SK-N-SH (cell line): ENCODE data around the gene ESRRA. TPM values are rescaled to one million over a fixed set of nuclear protein-coding genes. Genes with fewer than 3 reads are reported as not detected.

Source experiments
- CTCF ChIA-PET: fragments of 300-600, 350-600 bp; formaldehyde crosslinking; extraction: SDS; loops from one replicate; lab custom pipeline; 2021; lab: Yijun Ruan, JAX
- POLR2A ChIA-PET: fragments of 350-600 bp; sonication (Branson Sonifier 250); formaldehyde crosslinking; extraction: SDS; loops from one replicate; lab custom pipeline; 2020; ENCODE audit warnings: antibody characterized with exemption, inconsistent platforms; lab: Yijun Ruan, JAX
- DNase-seq: peaks from one replicate; pipeline ENCODE4 v3.0.0; 2012
- H2AFZ ChIP-seq: fragments of 200-600 bp; sonication (generic); 2 replicates; pipeline ENCODE4 v1.8.1; 2016; ENCODE audit warnings: antibody characterized with exemption, mild to moderate bottlenecking, low read depth
- H3F3A ChIP-seq: fragments of 200-600 bp; sonication (generic); replicated peaks from 2 replicates; pipeline ENCODE3; 2016; ENCODE audit warnings: antibody characterized with exemption, mild to moderate bottlenecking; ENCODE audit not compliant: insufficient read depth
- H3K27ac ChIP-seq, 2 experiments: fragments of 200-500 bp in 1 of 2; fragments of 200-600 bp in 1 of 2; sonication (Bioruptor generic) in 1 of 2; sonication (generic), shearing (Covaris generic) in 1 of 2; 2 replicates each; pipeline versions ENCODE4 v1.5.1 to v1.6.1; 2014 to 2016; ENCODE audit warnings: low read depth in 2 of 2, inconsistent platforms in 1 of 2, low read length in 1 of 2, mild to moderate bottlenecking in 1 of 2, mixed read lengths in 1 of 2
- H3K27me3 ChIP-seq: fragments of 200-600 bp; sonication (generic), shearing (Covaris generic); 2 replicates; pipeline ENCODE4 v1.6.1; 2016; ENCODE audit warnings: mixed run types; ENCODE audit not compliant: insufficient read depth
- H3K36me3 ChIP-seq, 2 experiments: fragments of 200-500 bp in 1 of 2; fragments of 200-600 bp in 1 of 2; sonication (Bioruptor generic) in 1 of 2; sonication (generic) in 1 of 2; replicated peaks in 1 of 2; 2 replicates each; pipeline versions ENCODE3 to v1.5.1; 2014 to 2016; ENCODE audit warnings: low read length in 1 of 2, mild to moderate bottlenecking in 1 of 2; ENCODE audit not compliant: insufficient read depth in 2 of 2, control insufficient read depth in 1 of 2
- H3K4me1 ChIP-seq, 2 experiments: fragments of 200-500 bp in 1 of 2; fragments of 200-600 bp in 1 of 2; sonication (Bioruptor generic) in 1 of 2; sonication (generic), shearing (Covaris generic) in 1 of 2; 2 replicates each; pipeline versions ENCODE4 v1.5.1 to v1.6.1; 2014 to 2016; ENCODE audit warnings: low read depth in 1 of 2, low read length in 1 of 2, mixed run types in 1 of 2; ENCODE audit not compliant: insufficient read depth in 2 of 2, control insufficient read depth in 1 of 2
- H3K4me2 ChIP-seq: fragments of 200-600 bp; sonication (generic), shearing (Covaris generic); 2 replicates; pipeline ENCODE4 v1.6.1; 2017; ENCODE audit warnings: mixed run types
- H3K4me3 ChIP-seq, 2 experiments: fragments of 200-500 bp in 1 of 2; fragments of 200-600 bp in 1 of 2; sonication (Bioruptor generic) in 1 of 2; sonication (generic), shearing (Covaris generic) in 1 of 2; 2 replicates each; pipeline versions ENCODE4 v1.5.1 to v1.8.1; 2014 to 2016; ENCODE audit warnings: low read depth in 2 of 2, inconsistent platforms in 1 of 2, low read length in 1 of 2, mild to moderate bottlenecking in 1 of 2, mixed read lengths in 1 of 2, moderate library complexity in 1 of 2
- H3K79me2 ChIP-seq: fragments of 200-600 bp; sonication (generic); 2 replicates; pipeline ENCODE4 v1.8.1; 2017; ENCODE audit warnings: mild to moderate bottlenecking; ENCODE audit not compliant: insufficient read depth
- H3K9ac ChIP-seq: fragments of 200-600 bp; sonication (generic); 2 replicates; pipeline ENCODE4 v1.6.1; 2017; ENCODE audit warnings: mixed run types
- H3K9me2 ChIP-seq: fragments of 200-600 bp; sonication (generic); 2 replicates; pipeline ENCODE4 v1.6.1; 2017; ENCODE audit warnings: mixed run types
- H3K9me3 ChIP-seq: fragments of 200-600 bp; sonication (generic); 2 replicates; pipeline ENCODE4 v1.6.1; 2017; ENCODE audit warnings: mixed run types, mild to moderate bottlenecking, moderate library complexity
- H4K20me1 ChIP-seq: fragments of 200-600 bp; sonication (generic); 2 replicates; pipeline ENCODE4 v1.6.1; 2017; ENCODE audit warnings: mild to moderate bottlenecking, mixed run types; ENCODE audit not compliant: insufficient read depth
- CTCF ChIP-seq: fragments of 200-600 bp; sonication (generic); IDR thresholded peaks from 2 replicates; pipeline ENCODE4 v1.6.1; 2017; ENCODE audit warnings: antibody characterized with exemption, mild to moderate bottlenecking, moderate library complexity
- ELF1 ChIP-seq: IDR thresholded peaks from 2 replicates; pipeline ENCODE4 v1.4.0; 2012
- EZH2phosphoT487 ChIP-seq: fragments of 200-600 bp; sonication (generic); IDR thresholded peaks from 2 replicates; pipeline ENCODE4 v1.6.1; 2017; ENCODE audit warnings: low read depth, mixed run types, mild to moderate bottlenecking, antibody characterized with exemption, moderate library complexity, borderline replicate concordance
- MEF2A ChIP-seq: IDR thresholded peaks from 2 replicates; pipeline ENCODE4 v1.4.0; 2012; ENCODE audit warnings: low read depth, borderline replicate concordance
- NFIC ChIP-seq: IDR thresholded peaks from 2 replicates; pipeline ENCODE4 v1.4.0; 2012; ENCODE audit warnings: borderline replicate concordance
- TCF12 ChIP-seq: IDR thresholded peaks from 2 replicates; pipeline ENCODE4 v1.4.0; 2012
- TEAD4 ChIP-seq: IDR thresholded peaks from 2 replicates; pipeline ENCODE4 v1.4.0; 2012; ENCODE audit warnings: mild to moderate bottlenecking, borderline replicate concordance; ENCODE audit not compliant: insufficient read depth
- USF2 ChIP-seq: fragments of 150-350 bp; IDR thresholded peaks from 2 replicates; pipeline ENCODE4 v1.6.1; 2017; ENCODE audit warnings: antibody characterized with exemption, low read length, low read depth, borderline replicate concordance
- WGBS: methylation state at CpG from one replicate; pipeline ENCODE4 v1.1.6; 2017; ENCODE audit warnings: low lambda C conversion rate; 5-methylcytosine and 5-hydroxymethylcytosine counted together
- polyA plus RNA-seq, 3 experiments: library from polyadenylated mRNA; depleted of rRNA; stranded (reverse); fragments of >200 nt; gene quantifications; 2 replicates each; pipeline ENCODE4 v1.2.3, GENCODE V29; 2012
- TF ChIP-seq, protein P1 (sequence below): IDR thresholded peaks from 2 replicates; pipeline ENCODE4 v1.4.0; 2012; ENCODE audit warnings: low read depth, borderline replicate concordance
- TF ChIP-seq, protein P2 (sequence below): IDR thresholded peaks from 2 replicates; pipeline ENCODE4; 2012

ESRRA gene
- polyA plus RNA-seq, 1 of the 3 experiments (the other 2 are of a cell fraction): 27.8 TPM

DNA sequence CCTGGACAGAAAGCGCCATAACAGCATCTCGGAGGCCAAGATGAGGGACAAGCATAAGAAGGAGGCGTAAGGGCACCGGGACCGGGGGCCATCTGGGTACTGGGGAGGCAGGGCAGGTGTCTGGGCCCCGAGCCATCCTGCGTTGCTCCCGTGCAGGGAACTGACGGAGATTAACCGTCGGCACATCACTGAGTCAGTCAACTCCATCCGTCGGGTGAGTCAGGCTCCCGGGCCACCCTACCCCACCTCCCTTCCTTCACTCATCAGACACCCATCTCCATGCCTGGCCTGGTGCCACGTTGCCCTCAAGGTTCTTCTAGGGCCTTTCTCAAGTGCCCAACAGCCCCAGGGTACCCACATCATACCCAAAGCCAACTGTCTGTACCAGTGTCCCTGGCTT, 39.0 kb upstream of the ESRRA start:
- CTCF ChIA-PET: interaction anchor here (3.4 to 6.9 kb wide), 2 partner anchors 16 to 20 kb away, joined by 20 to 89 read pairs; partner anchors contain the start of genes PLCB3 and PPP1R14B
- H3K9me3 ChIP-seq: no peaks in the 10 kb centered on the region
- H3K4me3 ChIP-seq: no peak overlapping the region
- H3K79me2 ChIP-seq: no peaks in the 10 kb centered on the region; the same call in 1 of the 2 replicates
- no peaks in the 10 kb centered on the region for H4K20me1 ChIP-seq
- no peaks in the 10 kb centered on the region for H3K27me3 ChIP-seq
- no peak overlapping the region for H3K27ac ChIP-seq
- peaks cover 15 to 28% of the 10 kb centered on the region in 2 experiments for H3K36me3 ChIP-seq
- H3K4me1 ChIP-seq: peaks cover 12 to 55% of the 10 kb centered on the region in 2 experiments; a peak in 3 of 4 replicates
- H3K4me2 ChIP-seq: no peak overlapping the region
- no peaks in the 10 kb centered on the region for H3K9me2 ChIP-seq
- POLR2A ChIA-PET: interaction anchor here (1.2 to 6.5 kb wide), 2 partner anchors 20 to 27 kb away, joined by 3 to 112 read pairs; partner anchors contain the start of genes FKBP2, PLCB3 and PPP1R14B
- H3F3A ChIP-seq: peaks cover 25% of the 10 kb centered on the region
- H3K9ac ChIP-seq: no peak overlapping the region
- WGBS: 87% methylated on average over 10 of the region's 15 CpGs
- no peak for DNase-seq
- H2AFZ ChIP-seq: no peak overlapping the region
- TF ChIP-seq, protein P1, sequence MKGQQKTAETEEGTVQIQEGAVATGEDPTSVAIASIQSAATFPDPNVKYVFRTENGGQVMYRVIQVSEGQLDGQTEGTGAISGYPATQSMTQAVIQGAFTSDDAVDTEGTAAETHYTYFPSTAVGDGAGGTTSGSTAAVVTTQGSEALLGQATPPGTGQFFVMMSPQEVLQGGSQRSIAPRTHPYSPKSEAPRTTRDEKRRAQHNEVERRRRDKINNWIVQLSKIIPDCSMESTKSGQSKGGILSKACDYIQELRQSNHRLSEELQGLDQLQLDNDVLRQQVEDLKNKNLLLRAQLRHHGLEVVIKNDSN: no peak
- no peak for TF ChIP-seq TEAD4

DNA sequence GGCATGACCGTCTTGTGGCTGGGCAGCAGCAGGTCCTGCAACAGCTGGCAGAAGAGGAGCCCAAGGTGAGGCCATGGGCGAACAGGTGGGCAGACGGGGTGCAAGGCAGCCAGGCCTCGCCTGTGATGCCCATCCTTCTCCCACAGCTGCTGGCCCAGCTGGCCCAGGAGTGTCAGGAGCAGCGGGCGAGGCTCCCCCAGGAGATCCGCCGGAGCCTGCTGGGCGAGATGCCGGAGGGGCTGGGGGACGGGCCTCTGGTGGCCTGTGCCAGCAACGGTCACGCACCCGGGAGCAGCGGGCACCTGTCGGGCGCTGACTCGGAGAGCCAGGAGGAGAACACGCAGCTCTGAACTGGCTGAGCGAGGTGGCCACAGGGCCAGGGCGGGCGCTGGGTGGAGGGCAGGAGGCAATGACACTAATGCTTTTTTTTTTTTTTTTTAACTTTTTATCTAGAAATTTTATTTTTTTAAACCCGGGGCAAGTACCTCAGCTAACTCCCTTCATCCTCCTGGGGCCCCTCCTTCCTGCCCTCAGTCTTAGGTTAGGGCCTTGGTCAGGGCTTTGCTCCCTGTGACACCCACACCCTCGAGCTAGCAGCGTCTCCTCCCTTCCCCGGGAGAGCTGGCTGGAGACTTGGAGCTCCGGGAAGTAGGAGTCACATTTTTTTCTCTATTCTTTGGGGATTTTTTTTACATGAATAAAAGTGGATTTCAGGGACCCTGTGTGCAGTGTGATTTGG, 37.9 kb upstream of the ESRRA start:
- no peak for DNase-seq
- peaks cover 34% of the 10 kb centered on the region for H3F3A ChIP-seq
- CTCF ChIA-PET: interaction anchor here (0.8 to 6.9 kb wide), 5 partner anchors 13 to 92 kb away, joined by 3 to 89 read pairs (median 4); partner anchors contain the start of genes ESRRA, PLCB3 and RPS6KA4
- no peak overlapping the region for H3K4me3 ChIP-seq
- no peak overlapping the region for H3K4me2 ChIP-seq
- H4K20me1 ChIP-seq: no peaks in the 10 kb centered on the region
- no peaks in the 10 kb centered on the region for H3K9me2 ChIP-seq
- peaks cover 15 to 25% of the 10 kb centered on the region in 2 experiments for H3K36me3 ChIP-seq
- no peaks in the 10 kb centered on the region for H3K27me3 ChIP-seq
- TF ChIP-seq NFIC (no peak), CTCF (no peak), ELF1 (no peak), TCF12 (no peak), MEF2A (no peak), USF2 (no peak), EZH2phosphoT487 (no peak)
- TF ChIP-seq, protein P2, sequence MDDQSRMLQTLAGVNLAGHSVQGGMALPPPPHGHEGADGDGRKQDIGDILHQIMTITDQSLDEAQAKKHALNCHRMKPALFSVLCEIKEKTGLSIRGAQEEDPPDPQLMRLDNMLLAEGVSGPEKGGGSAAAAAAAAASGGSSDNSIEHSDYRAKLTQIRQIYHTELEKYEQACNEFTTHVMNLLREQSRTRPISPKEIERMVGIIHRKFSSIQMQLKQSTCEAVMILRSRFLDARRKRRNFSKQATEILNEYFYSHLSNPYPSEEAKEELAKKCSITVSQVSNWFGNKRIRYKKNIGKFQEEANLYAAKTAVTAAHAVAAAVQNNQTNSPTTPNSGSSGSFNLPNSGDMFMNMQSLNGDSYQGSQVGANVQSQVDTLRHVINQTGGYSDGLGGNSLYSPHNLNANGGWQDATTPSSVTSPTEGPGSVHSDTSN: no peak
- TF ChIP-seq, all 33 proteins: peak for 0
- POLR2A ChIA-PET: interaction anchor here (0.7 to 6.5 kb wide), 4 partner anchors 21 to 1235 kb away, joined by 3 to 112 read pairs (median 4); partner anchors contain the start of genes FKBP2, NUDT22, PLCB3 and PPP1R14B
- no peak overlapping the region for H3K9ac ChIP-seq
- peak overlapping the region; percentile 88 to 97; a peak in 3 of 4 replicates for H3K27ac ChIP-seq
- H2AFZ ChIP-seq: no peak overlapping the region
- 90% methylated on average over 21 of the region's 27 CpGs for WGBS
- peaks cover 12 to 60% of the 10 kb centered on the region in 2 experiments; a peak in 3 of 4 replicates for H3K4me1 ChIP-seq
- no peaks in the 10 kb centered on the region for H3K9me3 ChIP-seq
- peaks cover 10% of the 10 kb centered on the region for H3K79me2 ChIP-seq
